Parathyroid adenoma (tissue), 2 donors: ENCODE data around the gene TMC5.

Source experiments
- H2AFZ ChIP-seq: fragments of 300-600 bp; sonication (generic); one replicate; pipeline ENCODE4 v1.7.0; 2017; ENCODE audit warnings: antibody characterized with exemption, mild to moderate bottlenecking
- H3K27ac ChIP-seq: fragments of 300-600 bp; sonication (generic); one replicate; pipeline ENCODE4 v1.7.0; 2017
- H3K27me3 ChIP-seq: fragments of 300-600 bp; sonication (generic); one replicate; pipeline ENCODE4 v1.7.0; 2017; ENCODE audit warnings: low read length; ENCODE audit not compliant: control insufficient read depth, insufficient read depth
- H3K36me3 ChIP-seq: fragments of 300-600 bp; sonication (generic); one replicate; pipeline ENCODE4 v1.7.0; 2017; ENCODE audit warnings: low read length; ENCODE audit not compliant: control insufficient read depth, insufficient read depth
- H3K4me1 ChIP-seq: fragments of 300-600 bp; sonication (generic); one replicate; pipeline ENCODE4 v1.7.0; 2017; ENCODE audit warnings: control low read depth
- H3K4me2 ChIP-seq: fragments of 300-600 bp; sonication (generic); one replicate; pipeline ENCODE4 v1.7.0; 2017; ENCODE audit warnings: low read length
- H3K4me3 ChIP-seq: fragments of 300-600 bp; sonication (generic); one replicate; pipeline ENCODE4 v1.7.0; 2017; ENCODE audit warnings: low read depth, low read length
- H3K79me2 ChIP-seq: fragments of 300-600 bp; sonication (generic); one replicate; pipeline ENCODE4 v1.7.0; 2017; ENCODE audit warnings: control low read depth
- H3K9ac ChIP-seq: fragments of 300-600 bp; sonication (generic); one replicate; pipeline ENCODE4 v1.7.0; 2017; ENCODE audit warnings: mild to moderate bottlenecking
- H3K9me3 ChIP-seq: fragments of 300-600 bp; sonication (generic); one replicate; pipeline ENCODE4 v1.7.0; 2017; ENCODE audit warnings: low read length; ENCODE audit not compliant: control insufficient read depth
- CTCF ChIP-seq: fragments of 300-600 bp; sonication (generic); IDR thresholded peaks from one replicate; pipeline ENCODE4 v1.7.0; 2017; ENCODE audit warnings: antibody characterized with exemption, mild to moderate bottlenecking
- donor health status: primary hyperparathyroidism.

The TMC5 gene

GRCh38 chr16:19430345-19430744 lies 12.7 kb downstream of the TMC5 start:
- TF ChIP-seq CTCF, result no peak
- Histone ChIP-seq H3K4me3 (no peak overlapping the region), H3K9me3 (no peaks in the 10 kb centered on the region), H3K4me1 (no peaks in the 10 kb centered on the region), H3K36me3 (no peaks in the 10 kb centered on the region), H3K27me3 (no peaks in the 10 kb centered on the region), H3K9ac (no peak overlapping the region), H3K27ac (no peak overlapping the region), H3K79me2 (no peaks in the 10 kb centered on the region), H3K4me2 (no peak overlapping the region), H2AFZ (no peak overlapping the region)

- Histone ChIP-seq H3K9me3 (no peaks in the 10 kb centered on the region), H2AFZ (no peak overlapping the region), H3K27ac (no peak overlapping the region), H3K36me3 (no peaks in the 10 kb centered on the region), H3K27me3 (no peaks in the 10 kb centered on the region), H3K4me3 (no peak overlapping the region), H3K79me2 (no peaks in the 10 kb centered on the region), H3K9ac (no peak overlapping the region), H3K4me2 (no peak overlapping the region), H3K4me1 (no peaks in the 10 kb centered on the region)
- TF ChIP-seq CTCF, result no peak
Measured at GRCh38 chr16:19431636-19432340, 14.1 kb downstream of the TMC5 start.

GRCh38 chr16:19432429-19432828 lies 14.7 kb downstream of the TMC5 start:
- H3K9ac ChIP-seq, result no peak overlapping the region
- H3K4me1 ChIP-seq, result no peaks in the 10 kb centered on the region
- H3K36me3 ChIP-seq, result no peaks in the 10 kb centered on the region
- no peaks in the 10 kb centered on the region for H3K27me3 ChIP-seq
- no peak overlapping the region for H2AFZ ChIP-seq
- no peak overlapping the region for H3K4me2 ChIP-seq
- H3K9me3 ChIP-seq, result no peaks in the 10 kb centered on the region
- H3K79me2 ChIP-seq, result no peaks in the 10 kb centered on the region
- H3K27ac ChIP-seq, result no peak overlapping the region
- no peak overlapping the region for H3K4me3 ChIP-seq
- TF ChIP-seq CTCF, result no peak

GRCh38 chr16:19434584-19434983 lies 16.9 kb downstream of the TMC5 start:
- Histone ChIP-seq H3K27ac (no peak overlapping the region), H3K9me3 (no peaks in the 10 kb centered on the region), H3K4me1 (no peaks in the 10 kb centered on the region), H3K27me3 (no peaks in the 10 kb centered on the region), H2AFZ (no peak overlapping the region), H3K79me2 (no peaks in the 10 kb centered on the region), H3K4me2 (no peak overlapping the region), H3K4me3 (no peak overlapping the region), H3K9ac (no peak overlapping the region), H3K36me3 (no peaks in the 10 kb centered on the region)
- TF ChIP-seq CTCF, result no peak

GRCh38 chr16:19436540-19436939 lies 18.9 kb downstream of the TMC5 start:
- Histone ChIP-seq H3K36me3 (no peaks in the 10 kb centered on the region), H3K9ac (no peak overlapping the region), H3K4me2 (no peak overlapping the region), H3K27me3 (no peaks in the 10 kb centered on the region), H3K4me1 (no peaks in the 10 kb centered on the region), H3K27ac (no peak overlapping the region), H3K4me3 (no peak overlapping the region), H2AFZ (no peak overlapping the region), H3K79me2 (no peaks in the 10 kb centered on the region), H3K9me3 (no peaks in the 10 kb centered on the region)
- TF ChIP-seq CTCF, result no peak
